Kidney (tissue), 14 donors: ENCODE data around the gene USP40. TPM values are rescaled to one million over a fixed set of nuclear protein-coding genes. Genes with fewer than 3 reads are reported as not detected.

Experiments used
- DNase-seq, 5 donors: peaks; one replicate each; pipeline ENCODE4 v3.0.0-alpha.2; 2013 to 2020
- FAIRE-seq: peaks from 2 replicates; lab custom pipeline; 2012; peaks lifted over from hg19 to GRCh38; lab: Jason Lieb, UNC
- H3K27ac ChIP-seq, 2 donors: one replicate each; pipeline ENCODE4 v1.7.0; 2013; ENCODE audit warnings: low read depth in 2 of 2, low read length in 2 of 2, inconsistent platforms in 1 of 2
- H3K27me3 ChIP-seq: one replicate; pipeline ENCODE4 v1.7.1; 2013; ENCODE audit warnings: low read length, inconsistent platforms; ENCODE audit not compliant: control insufficient read depth, insufficient read depth
- H3K36me3 ChIP-seq, 3 donors: one replicate each; pipeline versions ENCODE4 v1.7.0 to v1.7.1; 2013; ENCODE audit warnings: low read length in 3 of 3, control low read depth in 1 of 3, inconsistent platforms in 1 of 3; ENCODE audit not compliant: insufficient read depth in 3 of 3, control insufficient read depth in 2 of 3
- H3K4me1 ChIP-seq, 3 donors: one replicate each; pipeline versions ENCODE4 v1.7.0 to v1.7.1; 2013; ENCODE audit warnings: low read length in 3 of 3, inconsistent platforms in 1 of 3, low read depth in 1 of 3; ENCODE audit not compliant: control insufficient read depth in 2 of 3, insufficient read depth in 2 of 3
- H3K4me3 ChIP-seq, 3 donors: one replicate each; pipeline versions ENCODE4 v1.7.0 to v1.8.1; 2013; ENCODE audit warnings: low read length in 3 of 3, control low read depth in 1 of 3, inconsistent platforms in 1 of 3
- H3K9ac ChIP-seq, 3 donors: one replicate each; pipeline versions ENCODE4 v1.7.0 to v1.7.1; 2013; ENCODE audit warnings: low read length in 3 of 3, control low read depth in 1 of 3, inconsistent platforms in 1 of 3
- H3K9me3 ChIP-seq, 3 donors: one replicate each; pipeline versions ENCODE4 v1.7.0 to v1.7.1; 2013; ENCODE audit warnings: low read length in 3 of 3, control low read depth in 1 of 3, inconsistent platforms in 1 of 3; ENCODE audit not compliant: control insufficient read depth in 2 of 3, insufficient read depth in 1 of 3
- intact Hi-C: fragments of 100-400 bp; cut with DNase I; formaldehyde crosslinking; loops from one replicate; pipeline ENCODE4 v1.11.1; 2022
- polyA plus RNA-seq: library from polyadenylated mRNA; stranded (reverse); fragments of 350-450 nt; fragmentation: Illumina TruSeq; extraction: RNeasy Lipid Tissue Mini Kit (QIAGEN cat#74804); gene quantifications from one replicate; pipeline ENCODE4 v1.2.3, GENCODE V29; 2014; ENCODE audit warnings: low read depth, low replicate concordance; ENCODE audit not compliant: insufficient read depth
- total RNA-seq: library from RNA; stranded (reverse); fragmentation: NEBNext Ultra II Directional; extraction: Animal tissue kit (Norgen Biotek cat#: 25700); gene quantifications from one replicate; pipeline ENCODE4 v1.2.1, GENCODE V29; 2021
- TF ChIP-seq, protein P1 (sequence below): IDR thresholded peaks from 3 replicates; pipeline ENCODE4 v1.5.1; 2012; ENCODE audit warnings: mild to moderate bottlenecking, moderate library complexity, borderline replicate concordance; ENCODE audit not compliant: insufficient read depth; ENCODE audit errors: extremely low read depth
- donor health status: control.
- donor health status: control.
- donor health status: control.
- donor health status: control.
- donor health status: control.
- donor health status: DM: yes; HTN: yes; CAD: no.
- donor health status: Normal renal cell carcinoma (clear cell type).

The USP40 gene
- total and polyA plus RNA-seq, 2 donors from 2014 or later, result 28.5 to 51.6 TPM

DNA sequence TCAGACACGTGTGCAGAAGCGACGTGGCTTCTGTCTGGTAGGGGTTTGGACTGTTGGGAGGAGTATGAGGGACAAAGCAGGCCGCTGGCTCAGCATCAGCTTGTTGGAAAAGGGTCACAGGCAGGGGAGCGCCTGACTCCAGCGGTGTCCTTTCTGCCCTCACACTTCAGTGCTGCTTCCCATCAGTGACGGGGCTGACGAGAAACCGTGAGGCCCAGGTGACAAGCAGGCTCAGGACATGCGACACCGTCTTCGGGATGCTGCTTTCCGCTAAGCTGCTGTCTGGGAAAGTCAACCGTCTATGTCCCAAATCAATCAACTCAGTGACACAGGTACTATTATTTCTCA, 90.5 kb downstream of the USP40 start:
- no peaks in the 10 kb centered on the region for H3K4me1 ChIP-seq
- DNase-seq (no peak), FAIRE-seq (no peak)
- no peak overlapping the region for H3K9ac ChIP-seq
- TF ChIP-seq, protein P1, sequence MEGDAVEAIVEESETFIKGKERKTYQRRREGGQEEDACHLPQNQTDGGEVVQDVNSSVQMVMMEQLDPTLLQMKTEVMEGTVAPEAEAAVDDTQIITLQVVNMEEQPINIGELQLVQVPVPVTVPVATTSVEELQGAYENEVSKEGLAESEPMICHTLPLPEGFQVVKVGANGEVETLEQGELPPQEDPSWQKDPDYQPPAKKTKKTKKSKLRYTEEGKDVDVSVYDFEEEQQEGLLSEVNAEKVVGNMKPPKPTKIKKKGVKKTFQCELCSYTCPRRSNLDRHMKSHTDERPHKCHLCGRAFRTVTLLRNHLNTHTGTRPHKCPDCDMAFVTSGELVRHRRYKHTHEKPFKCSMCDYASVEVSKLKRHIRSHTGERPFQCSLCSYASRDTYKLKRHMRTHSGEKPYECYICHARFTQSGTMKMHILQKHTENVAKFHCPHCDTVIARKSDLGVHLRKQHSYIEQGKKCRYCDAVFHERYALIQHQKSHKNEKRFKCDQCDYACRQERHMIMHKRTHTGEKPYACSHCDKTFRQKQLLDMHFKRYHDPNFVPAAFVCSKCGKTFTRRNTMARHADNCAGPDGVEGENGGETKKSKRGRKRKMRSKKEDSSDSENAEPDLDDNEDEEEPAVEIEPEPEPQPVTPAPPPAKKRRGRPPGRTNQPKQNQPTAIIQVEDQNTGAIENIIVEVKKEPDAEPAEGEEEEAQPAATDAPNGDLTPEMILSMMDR, result no peak
- H3K36me3 ChIP-seq, result peaks cover 0 to 20% (median 11%) of the 10 kb centered on the region in 3 donors
- peaks cover 0 to 5% (median 0%) of the 10 kb centered on the region in 3 donors for H3K9me3 ChIP-seq
- H3K27me3 ChIP-seq, result no peaks in the 10 kb centered on the region
- H3K4me3 ChIP-seq, result no peak overlapping the region
- intact Hi-C loops, result no loop called here
- no peak overlapping the region for H3K27ac ChIP-seq

DNA sequence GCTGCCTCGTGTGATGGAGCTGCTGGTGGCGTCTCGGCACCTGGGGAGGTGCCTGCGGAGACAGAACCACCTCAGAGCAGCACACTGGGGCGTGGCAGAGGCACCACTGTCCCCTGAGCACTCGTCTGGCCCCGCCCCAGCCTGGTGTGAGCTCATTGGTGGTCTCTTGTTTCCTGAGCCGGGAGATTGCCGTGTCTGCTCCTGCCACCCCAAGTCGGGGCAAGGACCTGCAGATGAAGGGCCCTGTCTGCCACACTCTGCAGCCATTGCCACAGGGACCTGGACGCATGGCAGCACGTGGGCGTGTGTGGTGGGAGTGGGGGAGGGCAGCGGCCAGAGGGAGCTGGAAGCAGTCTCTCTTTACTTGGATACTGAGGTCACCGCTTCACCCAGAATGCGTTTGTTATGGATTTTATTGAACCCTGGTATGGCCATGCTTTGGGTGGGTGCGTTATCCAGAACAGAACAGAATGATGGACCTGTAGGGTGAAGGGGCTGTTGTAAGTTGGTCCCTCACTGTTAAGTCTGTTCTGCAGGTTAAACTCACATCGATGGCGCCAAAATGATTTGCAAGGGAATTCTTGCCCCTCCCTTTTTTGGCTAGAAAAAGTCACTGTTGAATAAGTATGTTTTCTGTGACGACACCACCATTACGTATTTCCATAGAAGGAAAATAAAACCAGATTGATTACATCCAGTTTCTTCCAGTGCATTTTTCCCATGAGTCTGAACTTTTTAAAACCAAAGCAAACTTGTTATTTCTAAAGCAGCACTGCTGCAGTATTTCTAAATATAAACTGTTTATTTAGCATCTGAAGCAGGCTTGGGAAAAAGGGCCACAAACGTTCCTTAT, 92.0 kb downstream of the USP40 start:
- peaks cover 0 to 20% (median 11%) of the 10 kb centered on the region in 3 donors for H3K36me3 ChIP-seq
- intact Hi-C loops, result no loop called here
- H3K9ac ChIP-seq, result no peak overlapping the region
- no peak overlapping the region for H3K4me3 ChIP-seq
- H3K27me3 ChIP-seq, result no peaks in the 10 kb centered on the region
- no peaks in the 10 kb centered on the region for H3K4me1 ChIP-seq
- H3K27ac ChIP-seq, result no peak overlapping the region
- TF ChIP-seq, protein P1, result no peak
- no peak for FAIRE-seq
- DNase-seq, result peak in 1 of 5 donors; percentile 65
- H3K9me3 ChIP-seq, result peaks cover 0 to 5% (median 0%) of the 10 kb centered on the region in 3 donors

DNA sequence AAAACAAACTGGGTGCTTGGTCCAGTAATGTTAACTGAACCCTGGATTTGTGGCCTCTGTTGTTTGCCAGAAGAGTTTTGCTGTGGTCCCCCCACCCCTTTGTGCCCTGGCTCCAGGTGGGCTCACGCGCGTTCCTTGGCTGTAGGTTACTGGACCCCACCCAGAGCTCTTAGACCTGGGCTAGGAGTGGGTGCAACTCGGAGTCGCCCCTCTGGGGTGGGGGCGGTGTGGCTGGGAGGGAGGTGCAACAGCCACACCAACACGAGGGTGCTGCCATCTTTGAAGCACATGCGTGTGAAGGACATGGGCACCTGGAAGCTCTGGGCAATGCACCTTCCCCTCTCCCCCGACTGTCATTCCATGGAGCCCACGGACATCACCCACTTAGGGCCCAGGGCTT, 92.7 kb downstream of the USP40 start:
- H3K9ac ChIP-seq, result no peak overlapping the region
- no peak overlapping the region for H3K27ac ChIP-seq
- peaks cover 0 to 23% (median 11%) of the 10 kb centered on the region in 3 donors for H3K36me3 ChIP-seq
- DNase-seq, result no peak
- no peak overlapping the region for H3K4me3 ChIP-seq
- peaks cover 0 to 5% (median 0%) of the 10 kb centered on the region in 3 donors for H3K9me3 ChIP-seq
- no peaks in the 10 kb centered on the region for H3K27me3 ChIP-seq
- no peaks in the 10 kb centered on the region for H3K4me1 ChIP-seq
- intact Hi-C loops, result no loop called here
- TF ChIP-seq, protein P1, result no peak
- FAIRE-seq, result no peak
